ENCODE results near the gene ECT2L. TPM values are rescaled to one million over a fixed set of nuclear protein-coding genes. Genes with fewer than 3 reads are reported as not detected.

The ECT2L gene
- total RNA-seq, 1 donor from 2014 or later = not detected

DNA sequence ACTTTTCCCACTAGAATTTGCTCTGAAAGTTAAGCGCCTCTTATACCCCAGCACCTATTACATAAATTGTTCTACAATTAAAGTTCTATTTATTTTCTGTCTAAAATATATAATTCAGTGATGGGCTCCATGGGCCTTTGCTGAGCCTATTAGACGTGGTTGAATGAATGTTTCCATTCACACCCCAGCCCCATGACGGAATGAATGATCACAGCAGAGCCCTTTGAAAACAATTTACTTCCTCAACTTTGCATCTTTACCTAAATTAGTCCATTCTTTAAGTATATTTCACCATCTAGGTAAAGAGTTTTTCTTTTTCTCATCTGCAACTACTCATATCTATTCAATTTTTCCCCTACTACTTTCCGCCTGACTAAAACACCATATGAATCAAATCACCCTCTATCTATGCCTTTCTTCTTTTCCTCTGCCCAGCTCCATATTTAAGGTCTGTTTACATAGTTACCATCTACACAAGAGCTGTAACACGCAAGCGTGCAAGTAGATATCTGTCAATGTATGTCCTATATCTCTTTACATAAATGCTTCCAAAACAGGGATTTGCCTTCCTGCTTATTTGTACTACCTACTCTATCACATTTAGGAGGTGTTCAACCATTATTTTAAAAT lies 69.7 kb downstream of the ECT2L start:
- DNase-seq (ENCODE audit: low read depth) (no peak), FAIRE-seq (no peak)
- TF ChIP-seq CTCF (IDR thresholded peaks at IDR 0.05; ENCODE audit: insufficient read depth, low read length, severe bottlenecking) = no peak
- Histone ChIP-seq H3K27me3 (ENCODE audit: control insufficient read depth, insufficient read depth, low read length) (no peaks in the 10 kb centered on the region), H3K4me3 (ENCODE audit: low read depth, low read length) (no peak overlapping the region), H3K36me3 (ENCODE audit: control insufficient read depth, insufficient read depth, low read length) (no peaks in the 10 kb centered on the region)

GRCh38 chr6:138868181-138868580 lies 72.3 kb downstream of the ECT2L start:
- no peaks in the 10 kb centered on the region for H3K36me3 ChIP-seq (ENCODE audit: control insufficient read depth, insufficient read depth, low read length)
- no peak for TF ChIP-seq CTCF (IDR thresholded peaks at IDR 0.05; ENCODE audit: insufficient read depth, low read length, severe bottlenecking)
- DNase-seq (ENCODE audit: low read depth) (no peak), FAIRE-seq (no peak)
- H3K4me3 ChIP-seq (ENCODE audit: low read depth, low read length) = no peak overlapping the region
- H3K27me3 ChIP-seq (ENCODE audit: control insufficient read depth, insufficient read depth, low read length) = no peaks in the 10 kb centered on the region

GRCh38 chr6:138869398-138869797 lies 73.5 kb downstream of the ECT2L start:
- no peak for TF ChIP-seq CTCF (IDR thresholded peaks at IDR 0.05; ENCODE audit: insufficient read depth, low read length, severe bottlenecking)
- FAIRE-seq = no peak

GRCh38 chr6:138873191-138873590 lies 77.3 kb downstream of the ECT2L start:
- no peak for TF ChIP-seq CTCF (IDR thresholded peaks at IDR 0.05; ENCODE audit: insufficient read depth, low read length, severe bottlenecking)
- no peaks in the 10 kb centered on the region for H3K27me3 ChIP-seq (ENCODE audit: control insufficient read depth, insufficient read depth, low read length)
- no peak for DNase-seq (ENCODE audit: low read depth)
- no peak for FAIRE-seq
- no peak overlapping the region for H3K4me3 ChIP-seq (ENCODE audit: low read depth, low read length)
- H3K36me3 ChIP-seq (ENCODE audit: control insufficient read depth, insufficient read depth, low read length) = no peaks in the 10 kb centered on the region

More at GRCh38 chr6:138869398-138869797, 73.5 kb downstream of the ECT2L start:
- Histone ChIP-seq H3K36me3 (ENCODE audit: control insufficient read depth, insufficient read depth, low read length) (no peaks in the 10 kb centered on the region), H3K27me3 (ENCODE audit: control insufficient read depth, insufficient read depth, low read length) (no peaks in the 10 kb centered on the region), H3K4me3 (ENCODE audit: low read depth, low read length) (no peak overlapping the region)
- no peak for DNase-seq (ENCODE audit: low read depth)

GRCh38 chr6:138882369-138883017 lies 86.6 kb downstream of the ECT2L start:
- H3K36me3 ChIP-seq (ENCODE audit: control insufficient read depth, insufficient read depth, low read length) = no peaks in the 10 kb centered on the region
- no peaks in the 10 kb centered on the region for H3K27me3 ChIP-seq (ENCODE audit: control insufficient read depth, insufficient read depth, low read length)
- H3K4me3 ChIP-seq (ENCODE audit: low read depth, low read length) = no peak overlapping the region
- FAIRE-seq (no peak), DNase-seq (ENCODE audit: low read depth) (no peak)
- TF ChIP-seq CTCF (IDR thresholded peaks at IDR 0.05; ENCODE audit: insufficient read depth, low read length, severe bottlenecking) = no peak

Measured in bronchial epithelial cell (primary cell).